ENCODE measurements around the gene C17orf100.

Gene C17orf100

DNA sequence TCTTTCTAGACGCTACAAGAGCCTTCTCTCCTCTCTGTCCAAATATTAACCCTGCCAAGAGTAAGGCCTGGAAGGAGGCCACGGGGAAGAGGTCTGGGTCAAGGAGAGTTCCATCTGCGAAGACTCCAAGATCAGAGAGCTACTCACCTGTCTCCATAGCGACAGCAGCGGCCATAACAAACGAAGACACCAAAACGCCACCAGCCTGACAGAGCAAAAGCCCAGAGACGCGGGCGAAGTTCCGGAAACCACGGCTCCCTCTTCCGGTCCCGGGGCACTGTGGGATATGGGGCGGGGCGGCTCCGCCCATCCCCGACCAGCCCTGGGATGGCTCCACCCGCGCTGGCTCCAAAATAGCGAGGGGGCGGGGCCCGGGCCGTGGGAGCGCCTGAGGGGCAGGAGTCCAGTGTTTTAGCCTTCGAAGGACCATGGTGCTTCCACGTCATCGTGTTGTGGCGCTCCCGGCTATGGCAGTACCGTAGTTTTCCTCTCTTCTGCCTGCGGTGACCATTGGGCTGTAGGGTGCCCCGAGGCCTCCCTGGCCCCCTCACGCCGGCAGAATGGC is at the start of gene C17orf100, which contains the start of gene MED31:
C17orf100 (plus strand) TSS at position 409 of the 565 bp plus-strand sequence; CDS start at position 561, 152 bp downstream.
MED31 (minus strand) TSS at position 252 of the 565 bp plus-strand sequence; CDS start at position 175, 77 bp downstream.
- DNase-seq (ENCODE audit: low spot score) = peak; percentile 96

- no peak for DNase-seq (ENCODE audit: low spot score)
Observed at GRCh38 chr17:6602141-6602540, 49.4 kb upstream of the C17orf100 start.

- DNase-seq (ENCODE audit: low spot score) = no peak
Observed at GRCh38 chr17:6603744-6604325, 47.7 kb upstream of the C17orf100 start.

DNA sequence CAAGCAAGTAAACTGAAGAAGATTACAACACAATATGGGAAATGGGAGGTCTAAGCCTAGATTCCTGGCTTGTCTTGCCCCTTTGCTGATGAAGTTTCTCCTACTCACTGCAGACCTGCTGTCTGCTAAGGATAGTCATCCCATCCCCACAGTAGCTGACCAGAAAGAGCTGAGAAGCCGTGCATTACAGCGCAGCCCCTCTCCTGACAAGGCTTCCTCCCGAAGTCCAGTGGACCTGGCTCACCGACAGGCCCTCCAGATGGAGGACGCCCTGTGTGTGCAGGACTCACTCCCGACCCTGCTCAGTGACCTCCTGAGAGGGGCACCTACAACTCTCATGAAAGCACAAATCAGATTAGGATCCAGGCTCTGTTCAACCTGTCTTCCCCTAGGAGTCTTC is 46.4 kb upstream of the C17orf100 start:
- DNase-seq (ENCODE audit: low spot score) = no peak

DNA sequence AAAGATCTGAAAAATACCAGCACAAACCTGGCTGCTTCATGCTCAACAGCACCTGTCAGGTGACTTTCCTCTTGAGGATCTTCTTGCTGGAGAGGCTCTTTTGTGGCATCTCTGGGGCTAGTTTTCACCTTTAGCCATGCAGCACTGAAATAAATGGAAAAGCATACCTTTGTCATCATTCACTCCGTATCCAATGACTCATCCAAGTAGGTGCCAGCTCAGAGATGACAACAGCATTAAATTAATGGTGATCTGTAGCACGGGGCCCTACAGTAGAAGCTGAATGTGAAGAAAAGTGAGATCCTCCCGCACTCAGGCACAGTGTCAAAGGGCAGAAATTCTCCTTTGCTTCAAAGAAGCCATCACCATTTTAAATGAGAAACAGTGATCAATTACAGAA is 43.2 kb upstream of the C17orf100 start:
- DNase-seq (ENCODE audit: low spot score) = no peak

DNA sequence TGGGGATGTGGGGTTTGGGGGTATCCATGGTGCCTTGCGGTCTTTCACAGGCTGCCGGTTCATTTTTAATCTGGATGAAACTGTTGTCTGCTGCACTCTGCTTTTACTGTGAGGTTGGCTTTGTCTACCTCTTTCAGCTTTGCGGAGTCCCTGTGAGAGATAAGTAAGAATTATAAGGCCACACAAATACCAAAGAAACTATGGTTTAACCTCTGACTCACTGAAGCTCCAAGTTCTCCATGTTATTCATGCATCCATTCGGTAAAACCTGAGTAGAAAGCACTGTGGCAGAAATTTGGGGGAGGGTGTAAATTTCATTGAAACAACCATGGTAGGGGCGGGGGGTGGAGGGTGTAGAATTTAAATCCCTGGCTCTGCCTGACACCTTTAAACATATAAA is 41.6 kb upstream of the C17orf100 start:
- DNase-seq (ENCODE audit: low spot score) = no peak

DNA sequence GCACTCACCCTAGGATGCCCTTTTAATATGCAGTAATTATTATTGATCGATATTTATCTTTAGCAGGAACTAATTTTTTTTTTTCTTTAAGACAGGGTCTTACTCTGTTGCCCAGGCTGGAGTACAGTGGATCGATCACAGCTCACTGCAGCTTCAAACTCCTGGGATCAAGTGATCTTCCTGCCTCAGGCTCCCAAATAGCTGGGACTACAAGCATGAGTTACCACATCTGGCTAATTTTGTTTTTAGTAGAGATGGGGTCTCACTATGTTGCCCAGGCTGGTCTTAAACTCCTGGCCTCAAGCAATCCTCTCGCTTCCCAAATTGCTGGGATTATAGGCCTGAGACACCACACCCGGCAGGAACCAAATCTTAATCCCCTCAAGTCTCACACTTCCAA is 40.3 kb upstream of the C17orf100 start:
- DNase-seq (ENCODE audit: low spot score) = no peak

GRCh38 chr17:6623941-6624340 is 27.6 kb upstream of the C17orf100 start:
- no peak for DNase-seq (ENCODE audit: low spot score)

GRCh38 chr17:6626616-6627015 is 24.9 kb upstream of the C17orf100 start:
- DNase-seq (ENCODE audit: low spot score) = no peak

GRCh38 chr17:6627019-6627418 is 24.5 kb upstream of the C17orf100 start:
- no peak for DNase-seq (ENCODE audit: low spot score)

- DNase-seq (ENCODE audit: low spot score) = no peak
Observed at GRCh38 chr17:6630390-6630789, 21.2 kb upstream of the C17orf100 start.

DNA sequence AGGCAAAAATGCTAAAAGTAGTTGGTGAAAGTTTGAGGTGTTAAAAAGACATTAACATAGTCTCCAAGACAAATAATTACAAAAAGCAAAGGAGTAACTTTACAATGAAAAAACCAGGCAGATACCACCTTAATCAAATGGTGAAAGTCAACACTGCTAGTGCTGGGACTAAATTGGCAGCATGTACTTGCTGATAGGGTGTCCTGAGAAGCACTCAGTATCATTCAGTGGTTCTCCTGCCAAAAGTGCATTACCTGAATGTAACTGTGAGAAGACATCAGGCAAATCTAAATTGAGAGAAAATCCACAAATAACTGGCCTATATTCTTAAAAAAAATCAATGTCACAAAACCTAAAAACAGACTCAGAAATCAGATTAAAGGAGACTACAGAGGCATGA is 19.0 kb upstream of the C17orf100 start:
- no peak for DNase-seq (ENCODE audit: low spot score)

- no peak for DNase-seq (ENCODE audit: low spot score)
Observed at GRCh38 chr17:6633263-6633662, 18.3 kb upstream of the C17orf100 start.

GRCh38 chr17:6636105-6636504 is 15.5 kb upstream of the C17orf100 start:
- DNase-seq (ENCODE audit: low spot score) = no peak

DNA sequence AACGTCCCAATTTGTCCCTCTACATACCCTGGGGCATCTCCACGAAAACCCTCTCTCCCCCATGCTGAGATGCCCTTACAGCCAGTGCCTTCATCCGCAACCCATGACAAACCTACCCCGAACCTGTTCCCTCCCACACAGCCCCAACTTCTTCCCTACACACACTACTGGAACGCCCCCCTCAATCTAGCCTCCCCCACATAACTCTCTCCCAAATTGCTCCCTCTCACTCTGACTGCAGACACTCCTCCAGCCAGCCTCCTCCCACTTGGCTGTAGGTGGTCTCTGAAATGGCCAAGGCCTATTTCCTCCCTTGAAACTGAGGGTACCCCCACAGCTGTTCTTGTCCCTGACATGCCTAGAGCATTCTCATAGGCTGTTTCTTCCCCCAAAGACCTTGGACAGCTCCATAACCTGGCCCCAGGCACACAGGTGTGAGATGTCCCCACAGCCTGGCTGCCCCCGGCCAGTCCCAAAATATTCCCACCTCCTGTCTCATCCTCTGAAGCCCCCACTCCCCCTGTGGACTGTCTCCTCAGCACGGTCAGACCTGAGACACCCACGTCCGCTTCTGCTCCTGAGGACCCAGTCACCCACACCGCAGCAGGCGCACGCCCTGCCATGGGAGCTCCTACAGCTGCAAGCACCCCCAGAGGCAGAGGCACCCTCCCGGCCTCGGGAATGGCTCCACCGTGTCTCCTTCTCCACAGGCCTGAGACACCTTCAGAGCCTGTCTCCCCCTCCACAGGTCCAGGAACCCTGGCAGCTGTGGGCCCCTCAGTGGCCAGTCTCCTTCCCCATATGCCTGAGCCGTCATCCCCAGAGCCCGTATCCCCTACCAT is 14.7 kb upstream of the C17orf100 start:
- DNase-seq (ENCODE audit: low spot score) = no peak

DNA sequence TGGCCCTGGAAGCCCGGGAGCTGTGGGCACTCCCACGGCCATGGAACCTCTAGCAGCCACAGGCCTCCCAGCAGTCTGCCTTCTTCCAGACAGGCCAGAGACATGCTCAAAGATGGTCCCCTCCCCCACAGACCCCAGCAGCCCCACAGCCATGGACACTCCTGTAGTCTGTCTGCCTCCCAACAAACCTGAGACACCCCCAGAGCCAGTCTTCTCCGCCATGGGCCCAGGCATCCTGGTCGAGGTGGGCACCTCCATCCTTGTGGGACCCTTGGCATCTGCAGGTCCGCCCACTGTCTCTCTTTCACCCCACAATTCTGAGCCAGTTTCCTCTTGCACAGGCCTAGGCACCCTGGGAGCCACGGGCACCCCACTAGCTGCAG is 14.1 kb upstream of the C17orf100 start:
- DNase-seq (ENCODE audit: low spot score) = no peak

DNA sequence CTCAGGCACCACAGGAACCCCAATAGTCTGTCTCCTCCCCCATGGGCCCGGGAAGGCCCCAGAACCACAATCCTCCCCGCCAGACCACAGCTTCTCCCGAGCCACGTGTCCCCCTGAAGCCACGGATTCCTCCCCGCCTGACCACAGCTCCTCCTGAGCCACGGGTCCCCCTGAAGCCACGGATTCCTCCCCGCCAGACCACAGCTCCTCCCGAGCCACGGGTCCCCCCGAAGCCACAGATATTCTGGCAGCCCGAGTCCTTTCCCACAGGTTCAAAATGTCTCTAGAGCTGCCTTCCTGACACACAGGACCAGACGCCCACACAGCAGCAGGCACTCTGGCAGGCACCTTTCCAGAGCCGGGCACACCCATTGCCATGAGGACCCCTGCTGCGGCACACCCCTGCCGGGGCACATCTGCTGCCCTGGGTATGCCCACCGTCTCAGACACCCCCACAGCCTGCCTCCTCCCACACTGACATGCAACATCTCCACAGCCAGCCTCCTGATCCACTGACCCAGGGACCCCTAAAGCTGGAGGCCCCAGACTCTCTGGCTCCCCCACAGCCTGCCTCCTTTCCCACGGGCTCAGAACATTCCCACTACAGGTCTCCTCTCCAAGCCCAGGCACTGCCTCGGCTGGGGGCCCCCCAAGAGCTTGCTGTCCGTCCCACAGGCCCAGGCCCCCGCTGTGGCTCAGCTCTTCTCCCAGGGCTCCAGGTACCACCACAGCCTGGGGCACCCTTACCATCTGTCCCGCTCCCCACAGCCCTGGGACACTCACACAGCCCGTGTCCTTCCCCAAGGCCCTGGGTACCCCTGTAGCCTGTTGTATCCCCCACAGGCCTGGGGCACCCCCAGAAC is 13.3 kb upstream of the C17orf100 start:
- no peak for DNase-seq (ENCODE audit: low spot score)

DNA sequence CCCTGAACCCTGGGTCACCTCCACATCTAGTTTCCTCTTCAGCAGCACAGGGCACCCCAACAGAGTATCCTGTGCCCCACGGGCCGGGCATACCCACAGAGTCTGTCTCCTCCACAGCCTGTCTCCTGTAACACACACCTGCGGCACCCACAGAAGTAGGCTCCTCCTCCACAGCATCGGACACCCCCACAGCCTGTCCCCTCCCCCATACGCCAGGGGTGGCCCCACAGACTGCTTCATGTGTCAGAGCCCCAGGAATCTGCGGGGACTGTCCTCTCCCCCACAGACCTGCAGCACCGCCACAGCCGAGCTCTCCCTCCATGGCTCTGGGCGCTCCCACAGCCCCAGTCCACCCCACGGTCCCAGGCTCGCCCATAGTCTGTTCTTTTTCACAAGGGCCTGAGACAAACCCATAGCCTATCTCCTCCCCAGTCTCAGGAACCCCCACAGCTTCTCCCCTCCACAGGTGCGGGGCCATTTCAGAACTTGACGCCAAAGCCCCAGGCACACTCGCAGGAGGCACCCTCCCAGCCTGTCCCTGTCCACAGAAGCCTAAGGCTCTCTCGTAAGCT is 12.5 kb upstream of the C17orf100 start:
- DNase-seq (ENCODE audit: low spot score) = no peak

GRCh38 chr17:6639586-6640535 is 11.7 kb upstream of the C17orf100 start:
- peak; percentile 37 for DNase-seq (ENCODE audit: low spot score)

DNA sequence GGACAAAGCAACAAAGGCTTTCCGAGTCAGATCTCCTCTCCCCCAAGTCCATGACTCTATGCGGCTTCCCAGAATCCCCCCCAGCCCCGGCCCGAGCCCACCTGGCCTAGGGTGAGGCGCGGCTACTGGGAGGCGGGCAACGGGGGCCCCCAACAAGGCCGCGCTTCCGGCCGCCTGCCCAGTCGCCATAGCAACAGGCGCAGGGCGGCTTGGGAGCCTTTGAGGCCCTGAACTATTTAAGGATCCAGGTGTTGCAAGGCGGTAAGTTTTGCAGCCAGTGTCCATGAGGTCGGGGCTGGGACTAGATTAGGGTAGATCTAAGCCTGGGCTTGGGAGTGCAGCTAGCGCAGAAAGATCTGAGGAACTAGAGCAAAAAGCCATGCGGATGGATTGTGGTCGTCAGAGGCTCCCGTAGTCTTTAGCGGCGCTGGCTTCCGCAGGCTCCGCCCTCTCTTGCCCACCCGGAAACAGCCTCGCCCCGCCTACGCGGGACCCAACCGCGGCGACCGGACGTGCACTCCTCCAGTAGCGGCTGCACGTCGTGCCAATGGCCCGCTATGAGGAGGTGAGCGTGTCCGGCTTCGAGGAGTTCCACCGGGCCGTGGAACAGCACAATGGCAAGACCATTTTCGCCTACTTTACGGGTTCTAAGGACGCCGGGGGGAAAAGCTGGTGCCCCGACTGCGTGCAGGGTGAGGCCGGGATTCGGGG is 10.9 kb upstream of the C17orf100 start, which contains the start of the genes KIAA0753 and TXNDC17:
KIAA0753 (minus strand) TSS at position 176 of the 711 bp plus-strand sequence. CDS start 5,608 bp downstream, outside the sequence.
TXNDC17 (plus strand) TSS at position 525 of the 711 bp plus-strand sequence; CDS start at position 548, 23 bp downstream.
- DNase-seq (ENCODE audit: low spot score) = peak; percentile 89
